ENCODE results near the gene ZNF891. TPM values are rescaled to one million over a fixed set of nuclear protein-coding genes. Genes with fewer than 3 reads are reported as not detected.
A peak's percentile ranks its signal among the peaks of the same experiment; 100 is the strongest.

Gene ZNF891
- polyA plus RNA-seq, 1 donor: 3.2 TPM

- Histone ChIP-seq H3K27me3 (ENCODE audit: control insufficient read depth, insufficient read depth, low read length) (no peaks in the 10 kb centered on the region), H3K4me3 (ENCODE audit: low read length) (no peak overlapping the region), H3K27ac (ENCODE audit: low read length) (no peak overlapping the region), H3K4me1 (ENCODE audit: control insufficient read depth, insufficient read depth, low read length) (no peaks in the 10 kb centered on the region), H3K36me3 (ENCODE audit: control insufficient read depth, insufficient read depth, low read length) (peaks cover 20% of the 10 kb centered on the region), H3K9me3 (ENCODE audit: control insufficient read depth, low read depth, low read length) (peaks cover 61% of the 10 kb centered on the region)
- no peak for DNase-seq
- WGBS (ENCODE audit: insufficient coverage, low lambda C conversion rate): 100% methylated on average over 1 of the region's 2 CpGs
Observed at GRCh38 chr12:133124674-133125073, 5.4 kb downstream of the ZNF891 start.

GRCh38 chr12:133120385-133121191 lies 9.5 kb downstream of the ZNF891 start:
- no peak overlapping the region for H3K4me3 ChIP-seq (ENCODE audit: low read length)
- DNase-seq: no peak
- H3K27me3 ChIP-seq (ENCODE audit: control insufficient read depth, insufficient read depth, low read length): no peaks in the 10 kb centered on the region
- peaks cover 62% of the 10 kb centered on the region for H3K9me3 ChIP-seq (ENCODE audit: control insufficient read depth, low read depth, low read length)
- 100% methylated on average over 1 of the region's 3 CpGs for WGBS (ENCODE audit: insufficient coverage, low lambda C conversion rate)
- H3K4me1 ChIP-seq (ENCODE audit: control insufficient read depth, insufficient read depth, low read length): no peaks in the 10 kb centered on the region
- H3K27ac ChIP-seq (ENCODE audit: low read length): no peak overlapping the region
- H3K36me3 ChIP-seq (ENCODE audit: control insufficient read depth, insufficient read depth, low read length): peaks cover 13% of the 10 kb centered on the region

GRCh38 chr12:133108150-133108549 lies 21.9 kb downstream of the ZNF891 start:
- Histone ChIP-seq H3K9me3 (ENCODE audit: control insufficient read depth, low read depth, low read length) (peaks cover 60% of the 10 kb centered on the region), H3K27me3 (ENCODE audit: control insufficient read depth, insufficient read depth, low read length) (no peaks in the 10 kb centered on the region), H3K27ac (ENCODE audit: low read length) (no peak overlapping the region), H3K4me1 (ENCODE audit: control insufficient read depth, insufficient read depth, low read length) (no peaks in the 10 kb centered on the region), H3K36me3 (ENCODE audit: control insufficient read depth, insufficient read depth, low read length) (peaks cover 25% of the 10 kb centered on the region), H3K4me3 (ENCODE audit: low read length) (no peak overlapping the region)
- no peak for DNase-seq
- WGBS (ENCODE audit: insufficient coverage, low lambda C conversion rate): no CpG with 5 or more reads among the region's 2 CpGs

- no peak overlapping the region for H3K4me3 ChIP-seq (ENCODE audit: low read length)
- WGBS (ENCODE audit: insufficient coverage, low lambda C conversion rate): no CpG with 5 or more reads among the region's 1 CpG
- H3K4me1 ChIP-seq (ENCODE audit: control insufficient read depth, insufficient read depth, low read length): no peaks in the 10 kb centered on the region
- no peak overlapping the region for H3K27ac ChIP-seq (ENCODE audit: low read length)
- H3K27me3 ChIP-seq (ENCODE audit: control insufficient read depth, insufficient read depth, low read length): no peaks in the 10 kb centered on the region
- DNase-seq: no peak
- H3K9me3 ChIP-seq (ENCODE audit: control insufficient read depth, low read depth, low read length): peaks cover 67% of the 10 kb centered on the region
- peaks cover 29% of the 10 kb centered on the region for H3K36me3 ChIP-seq (ENCODE audit: control insufficient read depth, insufficient read depth, low read length)
Observed at GRCh38 chr12:133107121-133107520, 23.0 kb downstream of the ZNF891 start.

- WGBS (ENCODE audit: insufficient coverage, low lambda C conversion rate): no CpG with 5 or more reads among the region's 5 CpGs
- no peak overlapping the region for H3K4me3 ChIP-seq (ENCODE audit: low read length)
- peaks cover 72% of the 10 kb centered on the region for H3K9me3 ChIP-seq (ENCODE audit: control insufficient read depth, low read depth, low read length)
- H3K27ac ChIP-seq (ENCODE audit: low read length): no peak overlapping the region
- H3K27me3 ChIP-seq (ENCODE audit: control insufficient read depth, insufficient read depth, low read length): no peaks in the 10 kb centered on the region
- DNase-seq: no peak
- H3K4me1 ChIP-seq (ENCODE audit: control insufficient read depth, insufficient read depth, low read length): no peaks in the 10 kb centered on the region
- H3K36me3 ChIP-seq (ENCODE audit: control insufficient read depth, insufficient read depth, low read length): peaks cover 33% of the 10 kb centered on the region
Observed at GRCh38 chr12:133106253-133106652, 23.8 kb downstream of the ZNF891 start.

GRCh38 chr12:133105620-133106019 lies 24.5 kb downstream of the ZNF891 start:
- DNase-seq: no peak
- H3K4me3 ChIP-seq (ENCODE audit: low read length): no peak overlapping the region
- no CpG with 5 or more reads among the region's 3 CpGs for WGBS (ENCODE audit: insufficient coverage, low lambda C conversion rate)
- no peaks in the 10 kb centered on the region for H3K4me1 ChIP-seq (ENCODE audit: control insufficient read depth, insufficient read depth, low read length)
- no peak overlapping the region for H3K27ac ChIP-seq (ENCODE audit: low read length)
- H3K27me3 ChIP-seq (ENCODE audit: control insufficient read depth, insufficient read depth, low read length): no peaks in the 10 kb centered on the region
- H3K36me3 ChIP-seq (ENCODE audit: control insufficient read depth, insufficient read depth, low read length): peaks cover 34% of the 10 kb centered on the region
- H3K9me3 ChIP-seq (ENCODE audit: control insufficient read depth, low read depth, low read length): peaks cover 72% of the 10 kb centered on the region

GRCh38 chr12:133083345-133083744 lies 46.7 kb downstream of the ZNF891 start:
- 100% methylated on average over 1 of the region's 6 CpGs for WGBS (ENCODE audit: insufficient coverage, low lambda C conversion rate)

GRCh38 chr12:133081159-133081780 lies 48.8 kb downstream of the ZNF891 start:
- Histone ChIP-seq H3K27ac (ENCODE audit: low read length) (peak overlapping the region; percentile 98), H3K4me3 (ENCODE audit: low read length) (peak overlapping the region; percentile 93), H3K36me3 (ENCODE audit: control insufficient read depth, insufficient read depth, low read length) (peaks cover 41% of the 10 kb centered on the region), H3K27me3 (ENCODE audit: control insufficient read depth, insufficient read depth, low read length) (no peaks in the 10 kb centered on the region), H3K4me1 (ENCODE audit: control insufficient read depth, insufficient read depth, low read length) (peaks cover 6% of the 10 kb centered on the region), H3K9me3 (ENCODE audit: control insufficient read depth, low read depth, low read length) (peaks cover 53% of the 10 kb centered on the region)
- no peak for DNase-seq
- WGBS (ENCODE audit: insufficient coverage, low lambda C conversion rate): no CpG with 5 or more reads among the region's 17 CpGs

More at GRCh38 chr12:133083345-133083744, 46.7 kb downstream of the ZNF891 start:
- peaks cover 54% of the 10 kb centered on the region for H3K36me3 ChIP-seq (ENCODE audit: control insufficient read depth, insufficient read depth, low read length)
- H3K4me1 ChIP-seq (ENCODE audit: control insufficient read depth, insufficient read depth, low read length): peaks cover 6% of the 10 kb centered on the region
- peaks cover 61% of the 10 kb centered on the region for H3K9me3 ChIP-seq (ENCODE audit: control insufficient read depth, low read depth, low read length)
- H3K4me3 ChIP-seq (ENCODE audit: low read length): no peak overlapping the region
- H3K27me3 ChIP-seq (ENCODE audit: control insufficient read depth, insufficient read depth, low read length): no peaks in the 10 kb centered on the region
- no peak for DNase-seq
- no peak overlapping the region for H3K27ac ChIP-seq (ENCODE audit: low read length)

- peak within 1 kb of the TSS; percentile 98 for H3K27ac ChIP-seq (ENCODE audit: low read length)
- H3K36me3 ChIP-seq (ENCODE audit: control insufficient read depth, insufficient read depth, low read length): peaks cover 34% of the 10 kb centered on the region
- H3K9me3 ChIP-seq (ENCODE audit: control insufficient read depth, low read depth, low read length): peaks cover 48% of the 10 kb centered on the region
- no CpG with 5 or more reads among the region's 69 CpGs for WGBS (ENCODE audit: insufficient coverage, low lambda C conversion rate)
- H3K4me1 ChIP-seq (ENCODE audit: control insufficient read depth, insufficient read depth, low read length): peaks cover 6% of the 10 kb centered on the region
- no peaks in the 10 kb centered on the region for H3K27me3 ChIP-seq (ENCODE audit: control insufficient read depth, insufficient read depth, low read length)
- peak within 1 kb of the TSS; percentile 93 for H3K4me3 ChIP-seq (ENCODE audit: low read length)
- peak; percentile 98 to 99 for DNase-seq
Observed at GRCh38 chr12:133080368-133081158, 49.5 kb downstream of the ZNF891 start, which contains the start of gene ZNF140. ZNF140 (plus strand) TSS chr12:133080923; CDS start chr12:133081321, 398 bp downstream.

- peaks cover 43% of the 10 kb centered on the region for H3K9me3 ChIP-seq (ENCODE audit: control insufficient read depth, low read depth, low read length)
- H3K27ac ChIP-seq (ENCODE audit: low read length): peak overlapping the region; percentile 98
- peaks cover 29% of the 10 kb centered on the region for H3K36me3 ChIP-seq (ENCODE audit: control insufficient read depth, insufficient read depth, low read length)
- peaks cover 6% of the 10 kb centered on the region for H3K4me1 ChIP-seq (ENCODE audit: control insufficient read depth, insufficient read depth, low read length)
- no CpG with 5 or more reads among the region's 22 CpGs for WGBS (ENCODE audit: insufficient coverage, low lambda C conversion rate)
- DNase-seq: peak; percentile 100
- H3K27me3 ChIP-seq (ENCODE audit: control insufficient read depth, insufficient read depth, low read length): no peaks in the 10 kb centered on the region
- peak overlapping the region; percentile 93 for H3K4me3 ChIP-seq (ENCODE audit: low read length)
Observed at GRCh38 chr12:133080026-133080367, 50.1 kb downstream of the ZNF891 start.

All from large intestine (tissue), 3 donors.